OCI-LY1 (cell line): Measurements from ENCODE around the gene DNAI4.

Source experiments
- CTCF ChIP-seq: fragments of 200-600 bp; sonication (generic), shearing (Covaris generic); IDR thresholded peaks from 2 replicates; pipeline ENCODE4 v1.5.1; 2017; ENCODE audit warnings: mild to moderate bottlenecking, antibody characterized with exemption, low read length, moderate library complexity, mixed read lengths
- EZH2 ChIP-seq: fragments of 200-600 bp; sonication (generic), shearing (Covaris generic); IDR thresholded peaks from 2 replicates; pipeline ENCODE4 v1.8.0; 2017; ENCODE audit warnings: borderline replicate concordance, mixed run types, mild to moderate bottlenecking, antibody characterized with exemption, low read length, moderate library complexity, mixed read lengths

DNA sequence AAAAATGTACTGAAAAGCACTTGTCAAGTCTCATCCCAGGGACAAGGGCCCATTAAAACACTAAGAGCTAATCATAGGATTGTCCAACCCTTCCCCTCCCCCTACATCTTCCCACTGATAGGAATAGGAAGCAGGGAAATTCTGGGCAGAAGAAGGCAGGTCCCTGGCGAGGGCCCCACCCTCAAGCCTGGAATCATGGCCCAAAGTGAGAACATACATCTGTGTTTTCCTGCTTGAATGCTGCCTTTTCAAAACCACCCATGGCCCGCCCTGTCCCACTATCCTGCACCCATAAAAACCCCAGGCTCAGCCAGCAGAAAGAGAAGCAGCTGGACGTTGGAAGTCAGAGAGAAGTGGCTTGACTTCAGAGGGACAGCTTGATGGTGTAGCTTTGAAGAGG, 4.8 kb downstream of the DNAI4 start:
- no peak for TF ChIP-seq EZH2
- no peak for TF ChIP-seq CTCF
